Measurements from ENCODE around the gene ATP7A. TPM values are rescaled to one million over a fixed set of nuclear protein-coding genes. Genes with fewer than 3 reads are reported as not detected.
A peak's percentile ranks its signal among the peaks of the same experiment; 100 is the strongest.

The ATP7A gene
- polyA plus RNA-seq, 2 of the 4 experiments (the other 2 are of a cell fraction) = 6.5 to 12.2 TPM

DNA sequence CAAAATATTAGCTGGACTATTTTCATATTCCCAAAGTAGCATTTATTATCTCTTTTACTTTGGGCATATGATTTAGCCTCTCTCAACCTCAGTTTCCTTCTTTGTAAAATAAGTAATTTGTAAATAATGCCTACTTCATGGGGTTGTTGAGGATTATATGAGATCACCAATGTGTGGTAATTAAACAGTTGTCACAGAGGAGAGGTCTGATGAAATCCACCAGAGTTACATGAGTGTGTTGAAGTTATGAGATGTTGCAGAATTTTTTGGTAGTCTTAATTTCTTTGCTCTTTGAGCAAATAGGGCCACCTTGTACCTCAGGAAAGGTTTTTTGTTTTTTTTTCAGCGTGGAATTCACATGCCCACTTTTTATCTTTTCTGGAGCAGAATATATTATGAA, 9.8 kb upstream of the ATP7A start:
- H3K4me3 ChIP-seq = peak overlapping the region; percentile 85
- H3K4me1 ChIP-seq = peaks cover 5% of the 10 kb centered on the region; the same call in 1 of the 3 replicates
- H3K27ac ChIP-seq = peak overlapping the region in 1 of 2 experiments; percentile 26; a peak in 2 of 6 replicates
- WGBS (ENCODE audit: missing lambda C conversion rate) = 16% methylated on average over 1 of the region's 1 CpG
- POLR2A ChIA-PET = interaction anchor here (2.2 kb wide), 1 partner anchor 8 kb away, joined by 48 read pairs; the partner anchor contains the start of gene ATP7A
- H3K4me2 ChIP-seq = peak overlapping the region; percentile 62
- ATAC-seq (no peak), DNase-seq (ENCODE audit: low read depth in 1 of 2, low spot score in 1 of 2) (no peak), FAIRE-seq (no peak)
- CTCF ChIA-PET = interaction anchor here (0.7 to 5.5 kb wide), 4 partner anchors 9 to 124 kb away, joined by 3 to 35 read pairs (median 10); partner anchors contain the start of gene ATP7A
- TF ChIP-seq SREBF2 (IDR thresholded peaks at IDR 0.05) (no peak), MYC (IDR thresholded peaks at IDR 0.05; ENCODE audit: borderline replicate concordance, low read length) (no peak), BHLHE40 (IDR thresholded peaks at IDR 0.05; ENCODE audit: low read depth, low read length) (no peak)
- TF ChIP-seq, protein P1, sequence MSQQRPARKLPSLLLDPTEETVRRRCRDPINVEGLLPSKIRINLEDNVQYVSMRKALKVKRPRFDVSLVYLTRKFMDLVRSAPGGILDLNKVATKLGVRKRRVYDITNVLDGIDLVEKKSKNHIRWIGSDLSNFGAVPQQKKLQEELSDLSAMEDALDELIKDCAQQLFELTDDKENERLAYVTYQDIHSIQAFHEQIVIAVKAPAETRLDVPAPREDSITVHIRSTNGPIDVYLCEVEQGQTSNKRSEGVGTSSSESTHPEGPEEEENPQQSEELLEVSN (IDR thresholded peaks at IDR 0.05; ENCODE audit: borderline replicate concordance, low read depth) = no peak
- no peaks in the 10 kb centered on the region for H3K9me3 ChIP-seq

DNA sequence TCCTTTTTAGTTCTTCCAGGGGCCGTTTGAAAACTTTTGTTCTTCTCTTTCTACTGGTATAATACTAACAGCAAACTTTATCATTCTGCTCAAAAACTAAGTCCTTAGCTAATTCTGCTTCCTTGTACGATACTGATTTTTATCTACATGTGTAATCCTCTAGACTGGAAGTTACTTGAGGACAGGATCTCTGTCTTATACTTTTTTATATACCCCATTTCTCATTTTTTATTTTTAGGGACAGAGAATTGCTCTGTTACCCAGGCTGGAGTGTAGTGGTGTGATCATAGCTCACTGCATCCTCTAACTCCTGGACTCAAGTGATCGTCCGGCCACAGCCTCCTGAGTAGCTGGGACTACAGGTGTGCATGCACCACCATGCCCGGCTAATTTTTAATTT, 9.0 kb upstream of the ATP7A start:
- TF ChIP-seq, protein P2, sequence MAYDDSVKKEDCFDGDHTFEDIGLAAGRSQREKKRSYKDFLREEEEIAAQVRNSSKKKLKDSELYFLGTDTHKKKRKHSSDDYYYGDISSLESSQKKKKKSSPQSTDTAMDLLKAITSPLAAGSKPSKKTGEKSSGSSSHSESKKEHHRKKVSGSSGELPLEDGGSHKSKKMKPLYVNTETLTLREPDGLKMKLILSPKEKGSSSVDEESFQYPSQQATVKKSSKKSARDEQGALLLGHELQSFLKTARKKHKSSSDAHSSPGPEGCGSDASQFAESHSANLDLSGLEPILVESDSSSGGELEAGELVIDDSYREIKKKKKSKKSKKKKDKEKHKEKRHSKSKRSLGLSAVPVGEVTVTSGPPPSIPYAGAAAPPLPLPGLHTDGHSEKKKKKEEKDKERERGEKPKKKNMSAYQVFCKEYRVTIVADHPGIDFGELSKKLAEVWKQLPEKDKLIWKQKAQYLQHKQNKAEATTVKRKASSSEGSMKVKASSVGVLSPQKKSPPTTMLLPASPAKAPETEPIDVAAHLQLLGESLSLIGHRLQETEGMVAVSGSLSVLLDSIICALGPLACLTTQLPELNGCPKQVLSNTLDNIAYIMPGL (CRISPR knock-in tag; IDR thresholded peaks at IDR 0.05; ENCODE audit: borderline replicate concordance) = no peak
- no peak for TF ChIP-seq BHLHE40 (IDR thresholded peaks at IDR 0.05; ENCODE audit: low read depth, low read length)
- TF ChIP-seq, protein P3, sequence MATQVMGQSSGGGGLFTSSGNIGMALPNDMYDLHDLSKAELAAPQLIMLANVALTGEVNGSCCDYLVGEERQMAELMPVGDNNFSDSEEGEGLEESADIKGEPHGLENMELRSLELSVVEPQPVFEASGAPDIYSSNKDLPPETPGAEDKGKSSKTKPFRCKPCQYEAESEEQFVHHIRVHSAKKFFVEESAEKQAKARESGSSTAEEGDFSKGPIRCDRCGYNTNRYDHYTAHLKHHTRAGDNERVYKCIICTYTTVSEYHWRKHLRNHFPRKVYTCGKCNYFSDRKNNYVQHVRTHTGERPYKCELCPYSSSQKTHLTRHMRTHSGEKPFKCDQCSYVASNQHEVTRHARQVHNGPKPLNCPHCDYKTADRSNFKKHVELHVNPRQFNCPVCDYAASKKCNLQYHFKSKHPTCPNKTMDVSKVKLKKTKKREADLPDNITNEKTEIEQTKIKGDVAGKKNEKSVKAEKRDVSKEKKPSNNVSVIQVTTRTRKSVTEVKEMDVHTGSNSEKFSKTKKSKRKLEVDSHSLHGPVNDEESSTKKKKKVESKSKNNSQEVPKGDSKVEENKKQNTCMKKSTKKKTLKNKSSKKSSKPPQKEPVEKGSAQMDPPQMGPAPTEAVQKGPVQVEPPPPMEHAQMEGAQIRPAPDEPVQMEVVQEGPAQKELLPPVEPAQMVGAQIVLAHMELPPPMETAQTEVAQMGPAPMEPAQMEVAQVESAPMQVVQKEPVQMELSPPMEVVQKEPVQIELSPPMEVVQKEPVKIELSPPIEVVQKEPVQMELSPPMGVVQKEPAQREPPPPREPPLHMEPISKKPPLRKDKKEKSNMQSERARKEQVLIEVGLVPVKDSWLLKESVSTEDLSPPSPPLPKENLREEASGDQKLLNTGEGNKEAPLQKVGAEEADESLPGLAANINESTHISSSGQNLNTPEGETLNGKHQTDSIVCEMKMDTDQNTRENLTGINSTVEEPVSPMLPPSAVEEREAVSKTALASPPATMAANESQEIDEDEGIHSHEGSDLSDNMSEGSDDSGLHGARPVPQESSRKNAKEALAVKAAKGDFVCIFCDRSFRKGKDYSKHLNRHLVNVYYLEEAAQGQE (IDR thresholded peaks at IDR 0.05) = no peak
- no peak for TF ChIP-seq CBX2 (IDR thresholded peaks at IDR 0.05; ENCODE audit: borderline replicate concordance, low read depth)
- TF ChIP-seq, protein P4, sequence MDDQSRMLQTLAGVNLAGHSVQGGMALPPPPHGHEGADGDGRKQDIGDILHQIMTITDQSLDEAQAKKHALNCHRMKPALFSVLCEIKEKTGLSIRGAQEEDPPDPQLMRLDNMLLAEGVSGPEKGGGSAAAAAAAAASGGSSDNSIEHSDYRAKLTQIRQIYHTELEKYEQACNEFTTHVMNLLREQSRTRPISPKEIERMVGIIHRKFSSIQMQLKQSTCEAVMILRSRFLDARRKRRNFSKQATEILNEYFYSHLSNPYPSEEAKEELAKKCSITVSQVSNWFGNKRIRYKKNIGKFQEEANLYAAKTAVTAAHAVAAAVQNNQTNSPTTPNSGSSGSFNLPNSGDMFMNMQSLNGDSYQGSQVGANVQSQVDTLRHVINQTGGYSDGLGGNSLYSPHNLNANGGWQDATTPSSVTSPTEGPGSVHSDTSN (IDR thresholded peaks at IDR 0.05) = no peak
- TF ChIP-seq ZSCAN20 (CRISPR knock-in tag; IDR thresholded peaks at IDR 0.05) = no peak
- no peak for TF ChIP-seq FOXS1 (CRISPR knock-in tag; IDR thresholded peaks at IDR 0.05)
- TF ChIP-seq, protein P5, sequence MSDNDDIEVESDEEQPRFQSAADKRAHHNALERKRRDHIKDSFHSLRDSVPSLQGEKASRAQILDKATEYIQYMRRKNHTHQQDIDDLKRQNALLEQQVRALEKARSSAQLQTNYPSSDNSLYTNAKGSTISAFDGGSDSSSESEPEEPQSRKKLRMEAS (IDR thresholded peaks at IDR 0.05) = no peak
- no peak for TF ChIP-seq ESRRA (IDR thresholded peaks at IDR 0.05; ENCODE audit: borderline replicate concordance, low read length)
- TF ChIP-seq CHD2 (IDR thresholded peaks at IDR 0.05; ENCODE audit: low read length, partially characterized antibody) = no peak
- no peak for TF ChIP-seq ZNF302 (CRISPR knock-in tag; IDR thresholded peaks at IDR 0.05)
- TF ChIP-seq NPAS2 (CRISPR knock-in tag; IDR thresholded peaks at IDR 0.05; ENCODE audit: borderline replicate concordance) = no peak
- TF ChIP-seq GATA3 (IDR thresholded peaks at IDR 0.05; ENCODE audit: borderline replicate concordance) = no peak
- TF ChIP-seq, protein P6, sequence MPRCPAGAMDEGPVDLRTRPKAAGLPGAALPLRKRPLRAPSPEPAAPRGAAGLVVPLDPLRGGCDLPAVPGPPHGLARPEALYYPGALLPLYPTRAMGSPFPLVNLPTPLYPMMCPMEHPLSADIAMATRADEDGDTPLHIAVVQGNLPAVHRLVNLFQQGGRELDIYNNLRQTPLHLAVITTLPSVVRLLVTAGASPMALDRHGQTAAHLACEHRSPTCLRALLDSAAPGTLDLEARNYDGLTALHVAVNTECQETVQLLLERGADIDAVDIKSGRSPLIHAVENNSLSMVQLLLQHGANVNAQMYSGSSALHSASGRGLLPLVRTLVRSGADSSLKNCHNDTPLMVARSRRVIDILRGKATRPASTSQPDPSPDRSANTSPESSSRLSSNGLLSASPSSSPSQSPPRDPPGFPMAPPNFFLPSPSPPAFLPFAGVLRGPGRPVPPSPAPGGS (IDR thresholded peaks at IDR 0.05) = no peak
- TF ChIP-seq NFE2L2 (conservative IDR thresholded peaks at IDR 0.05; ENCODE audit: low read length) = no peak
- TF ChIP-seq, protein P7, sequence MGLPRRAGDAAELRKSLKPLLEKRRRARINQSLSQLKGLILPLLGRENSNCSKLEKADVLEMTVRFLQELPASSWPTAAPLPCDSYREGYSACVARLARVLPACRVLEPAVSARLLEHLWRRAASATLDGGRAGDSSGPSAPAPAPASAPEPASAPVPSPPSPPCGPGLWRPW (IDR thresholded peaks at IDR 0.05) = no peak
- TF ChIP-seq ZC3H11A (IDR thresholded peaks at IDR 0.05) = no peak
- no peak for TF ChIP-seq MYC (IDR thresholded peaks at IDR 0.05; ENCODE audit: borderline replicate concordance, low read length)
- no peak for TF ChIP-seq EHMT2 (IDR thresholded peaks at IDR 0.05; ENCODE audit: low read depth)
- no peak for TF ChIP-seq HEYL (CRISPR knock-in tag; IDR thresholded peaks at IDR 0.05)
- no peak for FAIRE-seq

More for the DNA sequence above, 9.0 kb upstream of the ATP7A start:
- peak overlapping the region; percentile 62; the same call in 2 of the 3 replicates for H3K4me2 ChIP-seq
- CTCF ChIA-PET = interaction anchor here (1.0 to 5.5 kb wide), 3 partner anchors 9 to 124 kb away, joined by 4 to 35 read pairs (median 15); partner anchors contain the start of gene ATP7A
- 95% methylated on average over 5 of the region's 5 CpGs for WGBS (ENCODE audit: missing lambda C conversion rate)
- H3K27ac ChIP-seq = no peak overlapping the region
- no peak overlapping the region for H3K4me3 ChIP-seq
- no peaks in the 10 kb centered on the region for H3K9me3 ChIP-seq
- H3K4me1 ChIP-seq = peaks cover 5% of the 10 kb centered on the region; the same call in 1 of the 3 replicates
- no peak for ATAC-seq
- POLR2A ChIA-PET = no interaction called here
- no peak for DNase-seq (ENCODE audit: low read depth in 1 of 2, low spot score in 1 of 2)
